Natural killer cell (primary cell): Measurements from ENCODE around the gene ASTN2. TPM values are rescaled to one million over a fixed set of nuclear protein-coding genes. Genes with fewer than 3 reads are reported as not detected.

Experiments
- ATAC-seq, 3 donors: fragments of 150-1000 bp in 2 of 3; fragments of 200-7000 bp in 1 of 3; cut with Tn5 transposase; 1 replicate in 1 of 3; 2 replicates in 2 of 3; pipeline ENCODE4 v1.10.0; 2021; ENCODE audit warnings: mild to moderate bottlenecking in 2 of 3, moderate library complexity in 2 of 3
- DNase-seq, 2 donors: peaks; one replicate each; pipeline versions ENCODE4 v3.0.0 to v3.0.0-alpha.2; 2013 to 2021; ENCODE audit warnings: mixed read lengths in 1 of 2
- H3K27ac ChIP-seq: one replicate; pipeline ENCODE4 v1.5.1; 2013; ENCODE audit warnings: mild to moderate bottlenecking, low read length
- H3K27me3 ChIP-seq: one replicate; pipeline ENCODE4 v1.6.1; 2013; ENCODE audit warnings: low read length; ENCODE audit not compliant: control insufficient read depth, insufficient read depth
- H3K36me3 ChIP-seq: one replicate; pipeline ENCODE4 v1.6.1; 2013; ENCODE audit warnings: low read length; ENCODE audit not compliant: control insufficient read depth, insufficient read depth
- H3K4me1 ChIP-seq: one replicate; pipeline ENCODE4 v1.6.1; 2013; ENCODE audit warnings: low read length; ENCODE audit not compliant: control insufficient read depth, insufficient read depth
- H3K4me3 ChIP-seq: one replicate; pipeline ENCODE4 v1.5.1; 2013; ENCODE audit warnings: low read length
- H3K9me3 ChIP-seq: one replicate; pipeline ENCODE4 v1.6.1; 2013; ENCODE audit warnings: low read length; ENCODE audit not compliant: control insufficient read depth, insufficient read depth
- H3K27ac Mint-ChIP-seq, 2 donors: one replicate each; pipeline ENCODE4 v1.8.0; 2022; ENCODE audit warnings: mild to moderate bottlenecking in 2 of 2, mixed read lengths in 2 of 2, moderate library complexity in 1 of 2
- H3K27me3 Mint-ChIP-seq, 2 donors: one replicate each; pipeline ENCODE4 v1.8.0; 2022; ENCODE audit warnings: low read depth in 2 of 2, mixed read lengths in 2 of 2
- H3K36me3 Mint-ChIP-seq: one replicate; pipeline ENCODE4 v1.8.0; 2022; ENCODE audit warnings: mixed read lengths
- H3K4me1 Mint-ChIP-seq, 2 donors: one replicate each; pipeline ENCODE4 v1.8.0; 2022; ENCODE audit warnings: mixed read lengths in 2 of 2
- H3K4me3 Mint-ChIP-seq: one replicate; pipeline ENCODE4 v1.8.0; 2022; ENCODE audit warnings: mild to moderate bottlenecking, moderate library complexity, mixed read lengths
- H3K9me3 Mint-ChIP-seq, 2 donors: one replicate each; pipeline ENCODE4 v1.8.0; 2022; ENCODE audit warnings: mixed read lengths in 2 of 2
- CTCF ChIP-seq: fragments of 200-600 bp; IDR thresholded peaks from one replicate; pipeline ENCODE4 v1.8.0; 2022; ENCODE audit warnings: antibody characterized with exemption
- whole genome bisulfite sequencing: methylation state at CpG from one replicate; pipeline ENCODE4 v1.1.7; 2013; ENCODE audit warnings: missing lambda C conversion rate; ENCODE audit not compliant: insufficient coverage; 5-methylcytosine and 5-hydroxymethylcytosine counted together
- intact Hi-C: fragments of 100-400 bp; cut with micrococcal nuclease; formaldehyde crosslinking; loops from one replicate; pipeline ENCODE4 v1.14.2; 2022
- total RNA-seq, 4 donors: library from RNA; stranded (reverse); fragments of 120-200 nt in 1 of 4; gene quantifications; one replicate each; pipeline versions ENCODE4 v1.2.3 to v1.2.4, GENCODE V29; 2013 to 2022

Gene ASTN2
- total RNA-seq, 3 donors from 2014 or later (not counting 1 experiment from before 2014, with no cell fraction given), result 3.0 to 3.5 (median 3.2) TPM

- ATAC-seq (no peak), DNase-seq (no peak)
- Mint-ChIP-seq H3K36me3 (no peaks in the 10 kb centered on the region), H3K4me3 (no peak overlapping the region), H3K27ac (no peak overlapping the region), H3K9me3 (peaks cover 0 to 4% of the 10 kb centered on the region in 2 donors), H3K4me1 (no peaks in the 10 kb centered on the region), H3K27me3 (no peaks in the 10 kb centered on the region)
- 90% methylated on average over 2 of the region's 3 CpGs for WGBS
- no peak overlapping the region for H3K27ac ChIP-seq
- no peak overlapping the region for H3K4me3 ChIP-seq
- intact Hi-C loops, result no loop called here
- no peaks in the 10 kb centered on the region for H3K27me3 ChIP-seq
- TF ChIP-seq CTCF, result no peak
- H3K9me3 ChIP-seq, result no peaks in the 10 kb centered on the region
- no peaks in the 10 kb centered on the region for H3K36me3 ChIP-seq
- no peaks in the 10 kb centered on the region for H3K4me1 ChIP-seq
Observed at GRCh38 chr9:117046666-117047327, 368.1 kb downstream of the ASTN2 start.

DNA sequence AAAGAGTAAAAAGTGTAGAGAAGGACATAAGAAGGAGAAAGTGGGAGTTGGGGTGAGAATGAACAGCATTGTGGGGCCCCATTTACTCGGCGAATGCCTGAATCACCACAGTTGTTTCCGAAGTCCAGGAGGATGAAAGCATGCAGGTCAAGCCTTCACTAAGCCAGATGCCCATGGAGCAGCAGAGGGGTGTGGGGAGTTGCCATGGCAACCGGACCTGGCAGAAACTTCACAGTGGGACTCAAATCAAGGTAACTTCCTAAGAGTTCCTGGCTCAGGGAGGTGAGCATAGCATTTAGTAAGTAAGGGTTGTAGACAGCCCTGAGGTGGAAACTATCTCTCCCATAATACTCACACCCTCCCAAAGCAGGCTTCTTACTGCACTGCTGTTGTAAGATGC, 370.6 kb downstream of the ASTN2 start:
- Mint-ChIP-seq H3K9me3 (peaks cover 0 to 3% of the 10 kb centered on the region in 2 donors), H3K27ac (no peak overlapping the region), H3K4me1 (no peaks in the 10 kb centered on the region), H3K27me3 (no peaks in the 10 kb centered on the region), H3K4me3 (no peak overlapping the region), H3K36me3 (no peaks in the 10 kb centered on the region)
- H3K27ac ChIP-seq, result no peak overlapping the region
- 58% methylated on average over 4 of the region's 4 CpGs for WGBS
- no peak for DNase-seq
- H3K27me3 ChIP-seq, result no peaks in the 10 kb centered on the region
- intact Hi-C loops, result no loop called here
- no peak for TF ChIP-seq CTCF
- no peak overlapping the region for H3K4me3 ChIP-seq
- no peak for ATAC-seq
- H3K4me1 ChIP-seq, result no peaks in the 10 kb centered on the region
- H3K9me3 ChIP-seq, result no peaks in the 10 kb centered on the region
- H3K36me3 ChIP-seq, result no peaks in the 10 kb centered on the region

DNA sequence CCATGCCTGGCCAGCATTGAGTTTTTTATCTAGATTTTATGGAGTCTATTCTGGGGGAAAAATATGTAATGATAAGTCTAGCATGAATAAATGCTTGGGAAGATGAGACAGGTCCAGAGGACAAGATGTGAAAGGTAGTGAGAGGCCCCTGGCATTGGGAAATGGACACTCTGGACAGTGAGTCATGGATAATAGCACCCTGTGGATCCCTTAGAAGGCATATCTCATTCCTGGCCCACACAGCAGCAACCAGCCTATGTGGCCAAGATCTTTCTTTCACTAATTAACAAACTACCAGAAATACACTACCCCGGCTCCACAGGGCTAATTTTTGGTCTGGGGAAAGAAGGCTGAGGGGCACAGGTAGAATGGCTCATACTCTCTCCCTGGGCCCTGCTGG, 371.7 kb downstream of the ASTN2 start:
- intact Hi-C loops, result no loop called here
- DNase-seq (no peak), ATAC-seq (no peak)
- H3K4me1 Mint-ChIP-seq, result no peaks in the 10 kb centered on the region
- H3K4me1 ChIP-seq, result no peaks in the 10 kb centered on the region
- H3K36me3 Mint-ChIP-seq, result no peaks in the 10 kb centered on the region
- H3K9me3 ChIP-seq, result no peaks in the 10 kb centered on the region
- no peak for TF ChIP-seq CTCF
- no peaks in the 10 kb centered on the region for H3K36me3 ChIP-seq
- H3K4me3 ChIP-seq, result no peak overlapping the region
- no peaks in the 10 kb centered on the region for H3K27me3 Mint-ChIP-seq
- H3K27ac Mint-ChIP-seq, result no peak overlapping the region
- WGBS, result 86% methylated on average over 1 of the region's 1 CpG
- no peak overlapping the region for H3K27ac ChIP-seq
- no peak overlapping the region for H3K4me3 Mint-ChIP-seq
- peaks cover 0 to 3% of the 10 kb centered on the region in 2 donors for H3K9me3 Mint-ChIP-seq
- no peaks in the 10 kb centered on the region for H3K27me3 ChIP-seq

- 86% methylated on average over 1 of the region's 1 CpG for WGBS
- H3K4me3 Mint-ChIP-seq, result no peak overlapping the region
Observed at GRCh38 chr9:117035546-117035945, 379.3 kb downstream of the ASTN2 start.

More at GRCh38 chr9:117035546-117035945, 379.3 kb downstream of the ASTN2 start:
- H3K36me3 ChIP-seq, result no peaks in the 10 kb centered on the region
- DNase-seq (no peak), ATAC-seq (no peak)
- Mint-ChIP-seq H3K4me1 (no peaks in the 10 kb centered on the region), H3K9me3 (peaks cover 0 to 8% of the 10 kb centered on the region in 2 donors), H3K27me3 (no peaks in the 10 kb centered on the region), H3K36me3 (no peaks in the 10 kb centered on the region), H3K27ac (no peak overlapping the region)
- H3K4me3 ChIP-seq, result no peak overlapping the region
- peaks cover 4% of the 10 kb centered on the region for H3K9me3 ChIP-seq
- no peak overlapping the region for H3K27ac ChIP-seq
- no peaks in the 10 kb centered on the region for H3K27me3 ChIP-seq
- intact Hi-C loops, result no loop called here
- H3K4me1 ChIP-seq, result no peaks in the 10 kb centered on the region
- no peak for TF ChIP-seq CTCF
